ENCODE measurements around the gene UBE2D3.

UBE2D3 gene

GRCh38 chr4:102760645-102761295 is 66.6 kb downstream of the UBE2D3 start, which contains the start of gene MANBA:
Gene MANBA, minus strand, starts transcription at chr4:102760968. Its CDS starts 74 bp downstream, at chr4:102760894.
- peak; percentile 27 for DNase-seq (ENCODE audit: low read depth)
- peak within 1 kb of the TSS; percentile 81 for H3K4me3 ChIP-seq (ENCODE audit: low read depth, low read length)

- H3K4me3 ChIP-seq (ENCODE audit: low read depth, low read length) = peak overlapping the region; percentile 81
- no peak for DNase-seq (ENCODE audit: low read depth)
Measured at GRCh38 chr4:102759831-102760644, 67.3 kb downstream of the UBE2D3 start.

GRCh38 chr4:102758241-102759160 is 68.8 kb downstream of the UBE2D3 start:
- no peak for DNase-seq (ENCODE audit: low read depth)
- no peak overlapping the region for H3K4me3 ChIP-seq (ENCODE audit: low read depth, low read length)

- no peak overlapping the region for H3K4me3 ChIP-seq (ENCODE audit: low read depth, low read length)
Measured at GRCh38 chr4:102757681-102758080, 69.7 kb downstream of the UBE2D3 start.

GRCh38 chr4:102754044-102754443 is 73.3 kb downstream of the UBE2D3 start:
- no peak for DNase-seq (ENCODE audit: low read depth)
- no peak overlapping the region for H3K4me3 ChIP-seq (ENCODE audit: low read depth, low read length)

More at GRCh38 chr4:102757681-102758080, 69.7 kb downstream of the UBE2D3 start:
- no peak for DNase-seq (ENCODE audit: low read depth)

- DNase-seq (ENCODE audit: low read depth) = no peak
Measured at GRCh38 chr4:102751941-102752340, 75.4 kb downstream of the UBE2D3 start.

More at GRCh38 chr4:102751941-102752340, 75.4 kb downstream of the UBE2D3 start:
- H3K4me3 ChIP-seq (ENCODE audit: low read depth, low read length) = no peak overlapping the region

Data from skeletal muscle cell (primary cell).